Hepatocyte (in vitro differentiated cells): Measurements from ENCODE around the gene LIG3. TPM values are rescaled to one million over a fixed set of nuclear protein-coding genes. Genes with fewer than 3 reads are reported as not detected.

Experiments used
- DNase-seq: peaks from one replicate; pipeline ENCODE4 v3.0.0-alpha.2; 2016; ENCODE audit warnings: low spot score
- H2AFZ ChIP-seq: fragments of 200-600 bp; sonication (generic); 2 replicates; pipeline ENCODE4 v1.6.0; 2016; ENCODE audit warnings: antibody characterized with exemption, mild to moderate bottlenecking
- H3K27ac ChIP-seq: fragments of 200-600 bp; sonication (generic); 2 replicates; pipeline ENCODE4 v1.5.1; 2016; ENCODE audit warnings: mild to moderate bottlenecking
- H3K27me3 ChIP-seq: fragments of 200-600 bp; sonication (generic); 2 replicates; pipeline ENCODE4 v1.6.1; 2016
- H3K36me3 ChIP-seq: fragments of 200-600 bp; sonication (generic); replicated peaks from 2 replicates; pipeline ENCODE4 v1.5.1; 2016; ENCODE audit warnings: low read depth; ENCODE audit not compliant: insufficient read depth
- H3K4me1 ChIP-seq: fragments of 200-600 bp; sonication (generic); 2 replicates; pipeline ENCODE4 v1.5.1; 2016; ENCODE audit warnings: mild to moderate bottlenecking, moderate library complexity; ENCODE audit not compliant: insufficient read depth
- H3K4me2 ChIP-seq: fragments of 200-600 bp; sonication (generic); 2 replicates; pipeline ENCODE4 v1.6.0; 2016
- H3K4me3 ChIP-seq: fragments of 200-600 bp; sonication (generic); 2 replicates; pipeline ENCODE4 v1.5.1; 2016; ENCODE audit warnings: mild to moderate bottlenecking
- H3K79me2 ChIP-seq: fragments of 200-600 bp; sonication (generic); 2 replicates; pipeline ENCODE4 v1.6.0; 2017; ENCODE audit warnings: mild to moderate bottlenecking
- H3K9me2 ChIP-seq: fragments of 200-600 bp; sonication (generic); replicated peaks from 2 replicates; pipeline ENCODE4 v1.6.0; 2017; ENCODE audit warnings: mild to moderate bottlenecking; ENCODE audit not compliant: insufficient read depth
- H3K9me3 ChIP-seq: fragments of 200-600 bp; sonication (generic); 2 replicates; pipeline ENCODE4 v1.5.1; 2016; ENCODE audit warnings: low read depth, mild to moderate bottlenecking
- H4K20me1 ChIP-seq: fragments of 200-600 bp; sonication (generic); 2 replicates; pipeline ENCODE4 v1.6.0; 2016; ENCODE audit warnings: mild to moderate bottlenecking; ENCODE audit not compliant: insufficient read depth, poor library complexity, severe bottlenecking
- EZH2 ChIP-seq: fragments of 200-600 bp; sonication (generic); IDR thresholded peaks from 2 replicates; pipeline ENCODE4 v1.6.1; 2016; ENCODE audit warnings: antibody characterized with exemption, mild to moderate bottlenecking, borderline replicate concordance
- EZH2phosphoT487 ChIP-seq: fragments of 200-600 bp; sonication (generic); IDR thresholded peaks from one replicate; pipeline ENCODE4 v1.6.1; 2018; ENCODE audit warnings: antibody characterized with exemption, mild to moderate bottlenecking, low read depth, moderate library complexity; ENCODE audit not compliant: unreplicated experiment, severe bottlenecking
- WGBS: methylation state at CpG from one replicate; pipeline ENCODE4 v1.1.6; 2016; ENCODE audit warnings: low lambda C conversion rate; ENCODE audit errors: missing lambda C conversion rate; 5-methylcytosine and 5-hydroxymethylcytosine counted together
- polyA plus RNA-seq: library from polyadenylated mRNA; unstranded; fragments of >200 nt; fragmentation: Nextera tagmentation; extraction: Ambion mirVana; gene quantifications from 2 replicates; pipeline ENCODE4 v1.2.1, GENCODE V29; 2016
- total RNA-seq: library from RNA; depleted of rRNA; stranded (reverse); fragments of >200 nt; gene quantifications from 2 replicates; pipeline ENCODE4 v1.2.3, GENCODE V29; 2014
- TF ChIP-seq, protein P1 (sequence below): fragments of 200-600 bp; sonication (generic); IDR thresholded peaks from 2 replicates; pipeline ENCODE4 v1.5.1; 2016; ENCODE audit warnings: antibody characterized with exemption, mild to moderate bottlenecking; ENCODE audit not compliant: poor library complexity

The LIG3 gene
- total and polyA plus RNA-seq, 2 experiments from 2014 or later: 15.7 to 31.6 TPM

DNA sequence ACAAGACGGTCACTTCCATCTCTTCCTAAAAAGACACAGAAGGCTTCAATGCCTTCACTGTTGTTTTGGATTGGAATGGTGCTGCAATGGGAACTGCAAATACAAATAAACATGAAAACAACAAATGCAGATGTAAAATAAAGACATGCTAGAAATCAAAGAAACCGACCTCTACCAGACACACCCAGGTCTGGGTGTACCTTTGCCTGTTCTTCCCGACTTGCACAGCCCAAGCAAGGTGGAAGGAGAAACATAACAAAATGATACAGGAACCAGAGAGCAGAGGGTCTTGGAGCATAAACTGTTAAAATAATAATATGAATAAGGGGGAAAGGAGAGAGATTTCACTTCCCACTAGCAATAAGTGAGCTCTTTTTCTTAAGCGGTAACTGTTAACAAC, 65.9 kb downstream of the LIG3 start:
- H3K4me3 ChIP-seq: no peak overlapping the region
- H3K27ac ChIP-seq: peak overlapping the region; percentile 24
- H2AFZ ChIP-seq: no peak overlapping the region
- H3K27me3 ChIP-seq: no peaks in the 10 kb centered on the region
- peaks cover 22% of the 10 kb centered on the region for H3K4me1 ChIP-seq
- DNase-seq: no peak
- H3K9me3 ChIP-seq: no peaks in the 10 kb centered on the region
- H4K20me1 ChIP-seq: peaks cover 17% of the 10 kb centered on the region
- H3K9me2 ChIP-seq: no peaks in the 10 kb centered on the region
- TF ChIP-seq EZH2phosphoT487: no peak
- TF ChIP-seq, protein P1, sequence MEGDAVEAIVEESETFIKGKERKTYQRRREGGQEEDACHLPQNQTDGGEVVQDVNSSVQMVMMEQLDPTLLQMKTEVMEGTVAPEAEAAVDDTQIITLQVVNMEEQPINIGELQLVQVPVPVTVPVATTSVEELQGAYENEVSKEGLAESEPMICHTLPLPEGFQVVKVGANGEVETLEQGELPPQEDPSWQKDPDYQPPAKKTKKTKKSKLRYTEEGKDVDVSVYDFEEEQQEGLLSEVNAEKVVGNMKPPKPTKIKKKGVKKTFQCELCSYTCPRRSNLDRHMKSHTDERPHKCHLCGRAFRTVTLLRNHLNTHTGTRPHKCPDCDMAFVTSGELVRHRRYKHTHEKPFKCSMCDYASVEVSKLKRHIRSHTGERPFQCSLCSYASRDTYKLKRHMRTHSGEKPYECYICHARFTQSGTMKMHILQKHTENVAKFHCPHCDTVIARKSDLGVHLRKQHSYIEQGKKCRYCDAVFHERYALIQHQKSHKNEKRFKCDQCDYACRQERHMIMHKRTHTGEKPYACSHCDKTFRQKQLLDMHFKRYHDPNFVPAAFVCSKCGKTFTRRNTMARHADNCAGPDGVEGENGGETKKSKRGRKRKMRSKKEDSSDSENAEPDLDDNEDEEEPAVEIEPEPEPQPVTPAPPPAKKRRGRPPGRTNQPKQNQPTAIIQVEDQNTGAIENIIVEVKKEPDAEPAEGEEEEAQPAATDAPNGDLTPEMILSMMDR: no peak
- no peak for TF ChIP-seq EZH2
- H3K79me2 ChIP-seq: peaks cover 78% of the 10 kb centered on the region
- H3K36me3 ChIP-seq: no peaks in the 10 kb centered on the region
- H3K4me2 ChIP-seq: peak overlapping the region; percentile 52
- 83% methylated on average over 4 of the region's 4 CpGs for WGBS

DNA sequence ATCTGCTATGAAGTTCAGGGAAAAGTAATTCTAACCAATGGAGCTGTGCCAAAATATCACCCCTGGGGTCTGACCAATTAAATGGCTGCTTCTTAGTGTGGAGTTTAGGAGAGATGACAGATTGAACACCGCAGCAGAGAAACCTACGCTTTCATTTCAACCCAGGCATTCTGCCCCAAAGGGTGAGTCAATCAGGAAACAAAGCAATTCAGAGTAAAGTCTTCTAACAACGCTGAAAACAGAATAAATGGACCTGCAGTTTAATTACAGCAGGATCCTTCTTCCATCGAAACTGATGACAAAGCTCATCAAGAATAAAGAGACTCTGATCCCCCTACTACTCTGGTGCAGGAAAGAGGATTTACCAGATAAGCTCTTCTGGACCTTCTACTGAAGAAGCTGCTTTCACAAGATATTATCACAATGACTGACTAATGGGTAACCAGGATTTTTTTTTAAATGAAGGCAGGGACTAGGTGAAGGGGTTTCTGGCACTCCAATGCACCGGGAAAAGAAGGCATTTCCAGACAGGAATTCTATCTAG, 66.5 kb downstream of the LIG3 start:
- Histone ChIP-seq H4K20me1 (peaks cover 17% of the 10 kb centered on the region), H3K27ac (peak overlapping the region; percentile 24), H3K9me2 (no peaks in the 10 kb centered on the region), H3K27me3 (no peaks in the 10 kb centered on the region), H3K4me1 (peaks cover 27% of the 10 kb centered on the region), H3K9me3 (no peaks in the 10 kb centered on the region), H3K36me3 (no peaks in the 10 kb centered on the region), H3K79me2 (peaks cover 75% of the 10 kb centered on the region), H3K4me2 (peak overlapping the region; percentile 52), H2AFZ (no peak overlapping the region), H3K4me3 (no peak overlapping the region)
- no peak for TF ChIP-seq EZH2phosphoT487
- TF ChIP-seq, protein P1: no peak
- no peak for TF ChIP-seq EZH2
- WGBS: 41% methylated on average over 5 of the region's 5 CpGs
- DNase-seq: no peak

DNA sequence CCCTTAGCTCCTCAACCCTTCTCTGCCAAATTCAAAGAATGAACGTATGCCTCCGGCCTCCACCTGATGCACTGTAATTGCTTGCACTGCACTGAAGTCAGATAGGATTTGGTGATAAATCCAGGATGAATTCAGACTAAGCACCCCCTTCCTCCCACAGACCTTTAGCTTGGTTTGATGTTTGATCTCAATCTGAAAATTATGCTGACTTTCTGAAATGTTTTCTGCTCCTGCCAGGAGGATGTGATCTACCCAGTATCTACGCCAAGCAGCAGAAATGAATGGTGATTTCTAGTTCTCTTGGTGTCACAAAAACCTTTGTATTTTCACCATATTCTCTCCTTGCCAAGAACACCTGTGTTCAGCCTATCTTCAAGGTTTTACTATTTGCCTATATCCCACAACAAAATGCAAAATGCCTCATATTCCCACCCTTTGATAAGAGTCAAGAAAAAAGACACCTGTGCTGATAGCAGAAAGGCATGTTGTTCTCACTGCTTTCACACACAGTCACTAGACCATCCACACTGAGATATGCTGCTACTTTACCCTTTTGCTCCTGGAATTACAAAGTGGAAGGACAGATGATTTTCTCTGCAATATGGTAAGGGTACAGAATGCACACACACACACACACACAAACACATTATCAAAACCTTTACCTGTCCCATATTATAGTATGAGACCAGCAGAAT, 68.5 kb downstream of the LIG3 start:
- H3K4me2 ChIP-seq: no peak overlapping the region
- no peaks in the 10 kb centered on the region for H3K27me3 ChIP-seq
- no peak overlapping the region for H2AFZ ChIP-seq
- TF ChIP-seq, protein P1: no peak
- TF ChIP-seq EZH2phosphoT487: no peak
- no peak for TF ChIP-seq EZH2
- H3K36me3 ChIP-seq: no peaks in the 10 kb centered on the region
- H3K4me1 ChIP-seq: peaks cover 37% of the 10 kb centered on the region
- H3K9me2 ChIP-seq: no peaks in the 10 kb centered on the region
- peaks cover 17% of the 10 kb centered on the region for H4K20me1 ChIP-seq
- H3K4me3 ChIP-seq: no peak overlapping the region
- DNase-seq: no peak
- H3K79me2 ChIP-seq: peaks cover 79% of the 10 kb centered on the region
- 77% methylated on average over 3 of the region's 3 CpGs for WGBS
- H3K9me3 ChIP-seq: no peaks in the 10 kb centered on the region
- H3K27ac ChIP-seq: no peak overlapping the region
